Stomach (tissue), 4 donors: ENCODE results near the gene ENO2.

ENCODE experiments used
- CTCF ChIP-seq, 7 experiments: fragments of 450-650 bp in 4 of 7; fragments of 200-600 bp in 3 of 7; sonication (generic) in 3 of 7; IDR thresholded peaks; one replicate each; pipeline ENCODE4 v1.5.1; 2016 to 2019; ENCODE audit warnings: antibody characterized with exemption in 7 of 7, control low read depth in 2 of 7, mild to moderate bottlenecking in 1 of 7
- EP300 ChIP-seq: sonication (generic); formaldehyde crosslinking; IDR thresholded peaks from one replicate; pipeline ENCODE4 v1.6.1; 2017; ENCODE audit warnings: antibody characterized with exemption
- POLR2A ChIP-seq, 4 donors: fragments of 450-650 bp; IDR thresholded peaks; one replicate each; pipeline ENCODE4 v1.6.1; 2016; ENCODE audit warnings: antibody characterized with exemption in 4 of 4, control low read depth in 2 of 4, mild to moderate bottlenecking in 1 of 4, moderate library complexity in 1 of 4

- TF ChIP-seq CTCF (IDR thresholded peaks at IDR 0.05) (peak in 1 of 7 experiments; percentile 12), POLR2A (IDR thresholded peaks at IDR 0.05) (no peak), EP300 (no peak)
Observed at GRCh38 chr12:6925540-6926279, 11.3 kb downstream of the ENO2 start.
